ENCODE results near the gene RASAL3.
"Not testable (repeated sequence)": the region's sequence is repeated elsewhere in the genome, so short reads cannot be mapped to it uniquely, and the experiment has no call there.

RASAL3 gene

GRCh38 chr19:15421136-15421695, 43.1 kb downstream of the RASAL3 start:
- no peak for DNase-seq (ENCODE audit: low read depth, low spot score)

GRCh38 chr19:15419413-15420025, 44.8 kb downstream of the RASAL3 start:
- no peak for DNase-seq (ENCODE audit: low read depth, low spot score)

- DNase-seq (ENCODE audit: low read depth, low spot score) = peak; percentile 99
These were observed 45.5 kb downstream of the RASAL3 start, which contains the start of gene AKAP8L for GRCh38 chr19:15418579-15419412. AKAP8L (minus strand) TSS chr19:15418988; CDS start chr19:15418923, 65 bp downstream.

- no peak for DNase-seq (ENCODE audit: low read depth, low spot score)
These were observed 46.1 kb downstream of the RASAL3 start for GRCh38 chr19:15418231-15418578.

GRCh38 chr19:15417699-15418098, 46.6 kb downstream of the RASAL3 start:
- no peak for DNase-seq (ENCODE audit: low read depth, low spot score)

- no peak for DNase-seq (ENCODE audit: low read depth, low spot score)
These were observed 51.5 kb downstream of the RASAL3 start for GRCh38 chr19:15412832-15413231.

GRCh38 chr19:15411351-15411750, 53.0 kb downstream of the RASAL3 start:
- not testable (repeated sequence) for DNase-seq (ENCODE audit: low read depth, low spot score)

- no peak for DNase-seq (ENCODE audit: low read depth, low spot score)
These were observed 59.5 kb downstream of the RASAL3 start for GRCh38 chr19:15404780-15405211.

- DNase-seq (ENCODE audit: low read depth, low spot score) = no peak
These were observed 60.1 kb downstream of the RASAL3 start for GRCh38 chr19:15404097-15404779.

- no peak for DNase-seq (ENCODE audit: low read depth, low spot score)
These were observed 61.2 kb downstream of the RASAL3 start for GRCh38 chr19:15403151-15403531.

- no peak for DNase-seq (ENCODE audit: low read depth, low spot score)
These were observed 61.8 kb downstream of the RASAL3 start for GRCh38 chr19:15402411-15403150.
